Anterior cingulate cortex (tissue), 58 donors: ENCODE data around the gene SP2.

ENCODE experiments used
- DNase-seq, 58 donors: peaks; one replicate each; lab custom pipeline; 2025; lab: John Stamatoyannopoulos, UW

Gene SP2

GRCh38 chr17:47869114-47869513 lies 26.9 kb upstream of the SP2 start:
- DNase-seq, result no peak

- no peak for DNase-seq
Measured at GRCh38 chr17:47870056-47870455, 26.0 kb upstream of the SP2 start.

GRCh38 chr17:47871048-47871447 lies 25.0 kb upstream of the SP2 start:
- no peak for DNase-seq

- no peak for DNase-seq
Measured at GRCh38 chr17:47872019-47872650, 23.9 kb upstream of the SP2 start.

- DNase-seq, result no peak
Measured at GRCh38 chr17:47872651-47873161, 23.3 kb upstream of the SP2 start.

- no peak for DNase-seq
Measured at GRCh38 chr17:47873200-47874090, 22.6 kb upstream of the SP2 start.

- no peak for DNase-seq
Measured at GRCh38 chr17:47875011-47875985, 20.7 kb upstream of the SP2 start.

- no peak for DNase-seq
Measured at GRCh38 chr17:47877368-47878034, 18.5 kb upstream of the SP2 start.

- no peak for DNase-seq
Measured at GRCh38 chr17:47878203-47879027, 17.6 kb upstream of the SP2 start.

GRCh38 chr17:47879028-47879585 lies 16.9 kb upstream of the SP2 start:
- no peak for DNase-seq

GRCh38 chr17:47879776-47880454 lies 16.1 kb upstream of the SP2 start:
- DNase-seq, result no peak

- no peak for DNase-seq
Measured at GRCh38 chr17:47882247-47882646, 13.8 kb upstream of the SP2 start.

- no peak for DNase-seq
Measured at GRCh38 chr17:47882695-47883588, 13.1 kb upstream of the SP2 start.

GRCh38 chr17:47883589-47884426 lies 12.2 kb upstream of the SP2 start:
- DNase-seq, result no peak

- no peak for DNase-seq
Measured at GRCh38 chr17:47884427-47884740, 11.7 kb upstream of the SP2 start.
